Activated CD4-positive, alpha-beta T cell treated with anti-CD3 and anti-CD28 coated beads, Interleukin-2, amount 10 ng/mL, durations not matched to agents 7 days and 5 days (primary cell): ENCODE measurements around the gene LRRC39. TPM values are rescaled to one million over a fixed set of nuclear protein-coding genes. Genes with fewer than 3 reads are reported as not detected.
"Not testable (repeated sequence)": the region's sequence is repeated elsewhere in the genome, so short reads cannot be mapped to it uniquely, and the experiment has no call there.

Source experiments
- CTCF ChIA-PET: fragments of 350-600 bp; sonication (Branson Sonifier 250); formaldehyde crosslinking; loops from one replicate; lab custom pipeline; 2021; ENCODE audit warnings: antibody characterized with exemption; lab: Charles Lee
- POLR2A ChIA-PET: fragments of 350-600 bp; sonication (Branson Sonifier 250); formaldehyde crosslinking; loops from one replicate; lab custom pipeline; 2021; ENCODE audit warnings: antibody characterized with exemption; lab: Charles Lee
- DNase-seq: peaks from one replicate; pipeline ENCODE4 v3.0.0-alpha.2; 2020
- H3K27ac Mint-ChIP-seq: one replicate; pipeline ENCODE4 v1.8.0; 2021; ENCODE audit warnings: mild to moderate bottlenecking, moderate library complexity, mixed read lengths
- H3K27me3 Mint-ChIP-seq: one replicate; pipeline ENCODE4 v1.8.0; 2021; ENCODE audit warnings: mixed read lengths
- H3K36me3 Mint-ChIP-seq: one replicate; pipeline ENCODE4 v1.8.0; 2021; ENCODE audit warnings: low read depth, mixed read lengths
- H3K4me1 Mint-ChIP-seq: one replicate; pipeline ENCODE4 v1.8.0; 2021; ENCODE audit warnings: mixed read lengths
- H3K4me3 Mint-ChIP-seq: one replicate; pipeline ENCODE4 v1.8.0; 2021; ENCODE audit warnings: mild to moderate bottlenecking, moderate library complexity, mixed read lengths
- H3K9me3 Mint-ChIP-seq: one replicate; pipeline ENCODE4 v1.8.0; 2021; ENCODE audit warnings: mixed read lengths
- total RNA-seq, 2 experiments: library from RNA; stranded (reverse); gene quantifications; one replicate each; pipeline ENCODE4 v1.2.3, GENCODE V29; 2021

LRRC39 gene
- under 1 TPM; 0.46 to 0.72 TPM for total RNA-seq

GRCh38 chr1:100178091-100178490, at the start of gene LRRC39:
Gene LRRC39 (minus strand): TSS chr1:100178256. CDS start chr1:100168516, 9,740 bp downstream.
- H3K9me3 Mint-ChIP-seq = no peaks in the 10 kb centered on the region
- no peaks in the 10 kb centered on the region for H3K4me1 Mint-ChIP-seq
- CTCF ChIA-PET = interaction anchor here (1.8 kb wide), 1 partner anchor 19 kb away, joined by 6 read pairs; no protein-coding TSS in a partner anchor
- peaks cover 5% of the 10 kb centered on the region for H3K27me3 Mint-ChIP-seq
- POLR2A ChIA-PET = interaction anchor here (0.6 kb wide), 1 partner anchor 122 kb away, joined by 4 read pairs; no protein-coding TSS in a partner anchor
- no peaks in the 10 kb centered on the region for H3K36me3 Mint-ChIP-seq
- DNase-seq = no peak
- H3K4me3 Mint-ChIP-seq = no peak within 1 kb of the TSS
- no peak within 1 kb of the TSS for H3K27ac Mint-ChIP-seq

- Mint-ChIP-seq H3K27ac (no peak overlapping the region), H3K27me3 (no peaks in the 10 kb centered on the region), H3K9me3 (no peaks in the 10 kb centered on the region), H3K4me1 (peaks cover 9% of the 10 kb centered on the region), H3K4me3 (no peak overlapping the region), H3K36me3 (peaks cover 24% of the 10 kb centered on the region)
- CTCF ChIA-PET = no interaction called here
- POLR2A ChIA-PET = no interaction called here
- no peak for DNase-seq
These were observed 44.4 kb upstream of the LRRC39 start for GRCh38 chr1:100222428-100222827.

DNA sequence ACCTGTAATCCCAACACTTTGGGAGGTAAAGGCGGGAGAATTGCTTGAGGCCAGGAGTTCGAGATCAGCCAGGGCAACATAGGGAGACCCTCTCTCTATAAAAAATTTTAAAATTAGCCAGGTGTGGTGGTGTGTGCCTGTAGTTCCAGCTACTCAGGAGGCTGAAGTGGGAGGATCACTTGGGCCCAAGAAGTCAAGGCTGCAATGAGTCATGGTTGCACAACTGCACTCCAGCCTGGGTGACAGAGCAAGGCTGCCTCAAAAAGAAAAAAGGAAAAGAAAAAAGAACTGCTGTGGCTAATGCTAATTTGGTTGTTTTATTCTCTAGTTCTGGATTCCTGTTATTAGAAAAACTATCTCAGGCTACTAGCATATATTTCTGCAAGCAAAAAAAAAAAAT, 41.8 kb upstream of the LRRC39 start:
- Mint-ChIP-seq H3K27me3 (no peaks in the 10 kb centered on the region), H3K4me1 (peaks cover 9% of the 10 kb centered on the region), H3K36me3 (peaks cover 25% of the 10 kb centered on the region), H3K9me3 (no peaks in the 10 kb centered on the region), H3K27ac (peak overlapping the region; percentile 11), H3K4me3 (no peak overlapping the region)
- POLR2A ChIA-PET = no interaction called here
- CTCF ChIA-PET = interaction anchor here (1.3 kb wide), 1 partner anchor 31 kb away, joined by 3 read pairs; no protein-coding TSS in a partner anchor
- no peak for DNase-seq

- H3K9me3 Mint-ChIP-seq = no peaks in the 10 kb centered on the region
- ChIA-PET POLR2A (no interaction called here), CTCF (interaction anchor here (1.3 kb wide), 1 partner anchor 31 kb away, joined by 3 read pairs; no protein-coding TSS in a partner anchor)
- H3K4me3 Mint-ChIP-seq = no peak overlapping the region
- peaks cover 25% of the 10 kb centered on the region for H3K36me3 Mint-ChIP-seq
- peak overlapping the region; percentile 11 for H3K27ac Mint-ChIP-seq
- peaks cover 9% of the 10 kb centered on the region for H3K4me1 Mint-ChIP-seq
- DNase-seq = no peak
- H3K27me3 Mint-ChIP-seq = no peaks in the 10 kb centered on the region
These were observed 41.4 kb upstream of the LRRC39 start for GRCh38 chr1:100219457-100219856.

DNA sequence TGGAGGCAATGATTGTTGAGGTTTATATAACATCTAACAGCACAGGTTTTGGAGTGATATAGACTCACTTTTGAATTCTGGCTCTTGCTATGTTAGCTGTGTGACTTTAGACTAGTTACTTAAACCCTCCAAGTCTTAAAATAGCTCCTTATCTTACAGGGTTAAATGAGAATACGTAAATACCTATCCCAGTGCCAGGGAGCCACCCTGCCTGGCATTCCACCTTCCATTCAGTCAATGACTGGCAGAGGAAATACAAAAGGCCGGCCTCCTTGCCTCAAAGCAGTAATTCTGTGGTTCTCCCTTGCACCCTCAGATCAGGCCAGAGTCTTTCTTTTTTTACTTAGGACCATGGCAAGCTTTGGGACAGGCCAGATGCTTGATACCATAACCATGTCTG, 39.8 kb upstream of the LRRC39 start:
- Mint-ChIP-seq H3K27ac (no peak overlapping the region), H3K9me3 (no peaks in the 10 kb centered on the region), H3K4me3 (no peak overlapping the region), H3K36me3 (peaks cover 30% of the 10 kb centered on the region), H3K4me1 (peaks cover 5% of the 10 kb centered on the region), H3K27me3 (no peaks in the 10 kb centered on the region)
- no peak for DNase-seq
- ChIA-PET CTCF (interaction anchor here (1.4 kb wide), 1 partner anchor 19 kb away, joined by 3 read pairs; no protein-coding TSS in a partner anchor), POLR2A (no interaction called here)

- CTCF ChIA-PET = no interaction called here
- DNase-seq = no peak
- Mint-ChIP-seq H3K4me3 (no peak overlapping the region), H3K9me3 (no peaks in the 10 kb centered on the region), H3K27me3 (no peaks in the 10 kb centered on the region), H3K4me1 (peaks cover 3% of the 10 kb centered on the region), H3K36me3 (peaks cover 30% of the 10 kb centered on the region), H3K27ac (no peak overlapping the region)
- POLR2A ChIA-PET = no interaction called here
These were observed 37.0 kb upstream of the LRRC39 start for GRCh38 chr1:100215101-100215500.

- Mint-ChIP-seq H3K4me3 (no peak overlapping the region), H3K27ac (no peak overlapping the region), H3K27me3 (no peaks in the 10 kb centered on the region), H3K9me3 (no peaks in the 10 kb centered on the region), H3K4me1 (no peaks in the 10 kb centered on the region), H3K36me3 (peaks cover 21% of the 10 kb centered on the region)
- ChIA-PET POLR2A (no interaction called here), CTCF (no interaction called here)
- DNase-seq = no peak
These were observed 35.1 kb upstream of the LRRC39 start for GRCh38 chr1:100213141-100213540.

GRCh38 chr1:100206301-100206700, 28.2 kb upstream of the LRRC39 start:
- no peak for DNase-seq
- no peaks in the 10 kb centered on the region for H3K4me1 Mint-ChIP-seq
- H3K9me3 Mint-ChIP-seq = peaks cover 11% of the 10 kb centered on the region
- H3K36me3 Mint-ChIP-seq = peaks cover 52% of the 10 kb centered on the region
- H3K27ac Mint-ChIP-seq = no peak overlapping the region
- ChIA-PET CTCF (no interaction called here), POLR2A (no interaction called here)
- H3K4me3 Mint-ChIP-seq = no peak overlapping the region
- no peaks in the 10 kb centered on the region for H3K27me3 Mint-ChIP-seq

GRCh38 chr1:100205593-100205992, 27.5 kb upstream of the LRRC39 start:
- peaks cover 59% of the 10 kb centered on the region for H3K36me3 Mint-ChIP-seq
- CTCF ChIA-PET, POLR2A ChIA-PET: not testable (repeated sequence)

GRCh38 chr1:100205103-100205502, 27.0 kb upstream of the LRRC39 start:
- CTCF ChIA-PET, H3K27ac Mint-ChIP-seq, H3K4me3 Mint-ChIP-seq, POLR2A ChIA-PET, H3K4me1 Mint-ChIP-seq, DNase-seq, H3K27me3 Mint-ChIP-seq: not testable (repeated sequence)
- H3K36me3 Mint-ChIP-seq = peaks cover 61% of the 10 kb centered on the region
- peaks cover 11% of the 10 kb centered on the region for H3K9me3 Mint-ChIP-seq

More at GRCh38 chr1:100205593-100205992, 27.5 kb upstream of the LRRC39 start:
- H3K9me3 Mint-ChIP-seq = peaks cover 11% of the 10 kb centered on the region
- not testable (repeated sequence) for DNase-seq, H3K27me3 Mint-ChIP-seq, H3K4me1 Mint-ChIP-seq, H3K4me3 Mint-ChIP-seq, H3K27ac Mint-ChIP-seq

- H3K9me3 Mint-ChIP-seq = peaks cover 11% of the 10 kb centered on the region
- CTCF ChIA-PET, H3K27me3 Mint-ChIP-seq, POLR2A ChIA-PET, H3K4me3 Mint-ChIP-seq, DNase-seq, H3K27ac Mint-ChIP-seq, H3K4me1 Mint-ChIP-seq: not testable (repeated sequence)
- H3K36me3 Mint-ChIP-seq = peaks cover 74% of the 10 kb centered on the region
These were observed 24.6 kb upstream of the LRRC39 start for GRCh38 chr1:100202703-100203102.

- H3K9me3 Mint-ChIP-seq, H3K4me1 Mint-ChIP-seq, CTCF ChIA-PET, POLR2A ChIA-PET, DNase-seq, H3K27ac Mint-ChIP-seq, H3K27me3 Mint-ChIP-seq, H3K4me3 Mint-ChIP-seq: not testable (repeated sequence)
- peaks cover 71% of the 10 kb centered on the region for H3K36me3 Mint-ChIP-seq
These were observed 22.0 kb upstream of the LRRC39 start for GRCh38 chr1:100200060-100200459.

GRCh38 chr1:100198596-100198995, 20.5 kb upstream of the LRRC39 start:
- no peaks in the 10 kb centered on the region for H3K27me3 Mint-ChIP-seq
- ChIA-PET POLR2A (no interaction called here), CTCF (no interaction called here)
- no peak for DNase-seq
- H3K27ac Mint-ChIP-seq = no peak overlapping the region
- no peaks in the 10 kb centered on the region for H3K9me3 Mint-ChIP-seq
- H3K4me1 Mint-ChIP-seq = no peaks in the 10 kb centered on the region
- no peak overlapping the region for H3K4me3 Mint-ChIP-seq
- peaks cover 59% of the 10 kb centered on the region for H3K36me3 Mint-ChIP-seq

- Mint-ChIP-seq H3K36me3 (peaks cover 11% of the 10 kb centered on the region), H3K4me3 (no peak overlapping the region), H3K4me1 (no peaks in the 10 kb centered on the region), H3K9me3 (peaks cover 2% of the 10 kb centered on the region), H3K27ac (no peak overlapping the region), H3K27me3 (no peaks in the 10 kb centered on the region)
- DNase-seq = no peak
- POLR2A ChIA-PET = no interaction called here
- CTCF ChIA-PET = interaction anchor here (1.1 to 1.5 kb wide), 2 partner anchors 20 to 33 kb away, joined by 3 read pairs; no protein-coding TSS in a partner anchor
These were observed 10.6 kb upstream of the LRRC39 start for GRCh38 chr1:100188617-100189016.
